WERI-Rb-1 (cell line): Measurements from ENCODE around the gene BLOC1S4.

Experiments
- DNase-seq: peaks from one replicate; pipeline ENCODE4 v3.0.0-alpha.2; 2020
- H3K27ac ChIP-seq: fragments of 250-450 bp; sonication (Bioruptor Pico); 2 replicates; pipeline ENCODE4 v1.5.1; 2020; ENCODE audit warnings: mild to moderate bottlenecking, moderate library complexity
- H3K27me3 ChIP-seq: fragments of 250-450 bp; sonication (Bioruptor Pico); 2 replicates; pipeline ENCODE4 v1.5.1; 2021; ENCODE audit warnings: mild to moderate bottlenecking, low read depth, moderate library complexity; ENCODE audit not compliant: insufficient read depth, severe bottlenecking
- H3K36me3 ChIP-seq: fragments of 250-450 bp; sonication (Bioruptor Pico); 2 replicates; pipeline ENCODE4 v1.5.1; 2020; ENCODE audit warnings: mild to moderate bottlenecking, moderate library complexity
- H3K4me3 ChIP-seq: 2 replicates; pipeline ENCODE4 v1.5.1; 2011; ENCODE audit warnings: low read depth, mild to moderate bottlenecking, control low read depth, low read length
- H3K9me3 ChIP-seq: fragments of 250-450 bp; sonication (Bioruptor Pico); 2 replicates; pipeline ENCODE4 v1.5.1; 2021; ENCODE audit warnings: mild to moderate bottlenecking, moderate library complexity; ENCODE audit not compliant: severe bottlenecking
- CTCF ChIP-seq: IDR thresholded peaks from 2 replicates; pipeline ENCODE4 v1.5.1; 2011; ENCODE audit warnings: low read depth, mild to moderate bottlenecking, control low read depth, inconsistent platforms, low read length

Gene BLOC1S4

GRCh38 chr4:6702761-6703160 is 13.2 kb upstream of the BLOC1S4 start:
- DNase-seq, result no peak
- TF ChIP-seq CTCF, result no peak
- Histone ChIP-seq H3K4me3 (no peak overlapping the region), H3K36me3 (peaks cover 50% of the 10 kb centered on the region), H3K27ac (no peak overlapping the region), H3K9me3 (peaks cover 4% of the 10 kb centered on the region), H3K27me3 (no peaks in the 10 kb centered on the region)

GRCh38 chr4:6703786-6704185 is 12.2 kb upstream of the BLOC1S4 start:
- DNase-seq, result no peak
- no peak overlapping the region for H3K4me3 ChIP-seq
- peaks cover 58% of the 10 kb centered on the region for H3K36me3 ChIP-seq
- H3K27me3 ChIP-seq, result no peaks in the 10 kb centered on the region
- no peak for TF ChIP-seq CTCF
- H3K27ac ChIP-seq, result no peak overlapping the region
- peaks cover 4% of the 10 kb centered on the region for H3K9me3 ChIP-seq

GRCh38 chr4:6705646-6706045 is 10.3 kb upstream of the BLOC1S4 start:
- Histone ChIP-seq H3K27ac (no peak overlapping the region), H3K4me3 (no peak overlapping the region), H3K36me3 (peaks cover 55% of the 10 kb centered on the region), H3K27me3 (no peaks in the 10 kb centered on the region), H3K9me3 (peaks cover 4% of the 10 kb centered on the region)
- no peak for DNase-seq
- TF ChIP-seq CTCF, result no peak

- no peak for DNase-seq
- no peak for TF ChIP-seq CTCF
- peaks cover 54% of the 10 kb centered on the region for H3K36me3 ChIP-seq
- no peak overlapping the region for H3K27ac ChIP-seq
- H3K9me3 ChIP-seq, result peaks cover 4% of the 10 kb centered on the region
- no peak overlapping the region for H3K4me3 ChIP-seq
- no peaks in the 10 kb centered on the region for H3K27me3 ChIP-seq
Measured at GRCh38 chr4:6706173-6706572, 9.8 kb upstream of the BLOC1S4 start.

GRCh38 chr4:6709230-6710114 is 6.5 kb upstream of the BLOC1S4 start, which contains the start of gene MRFAP1L1:
Gene MRFAP1L1 (minus strand): TSS chr4:6709865. CDS start chr4:6709629, 236 bp downstream.
- TF ChIP-seq CTCF, result no peak
- peak; percentile 98 for DNase-seq
- H3K36me3 ChIP-seq, result peaks cover 34% of the 10 kb centered on the region
- peak within 1 kb of the TSS; percentile 88 for H3K4me3 ChIP-seq
- peak within 1 kb of the TSS; percentile 82 for H3K27ac ChIP-seq
- H3K27me3 ChIP-seq, result no peaks in the 10 kb centered on the region
- no peaks in the 10 kb centered on the region for H3K9me3 ChIP-seq
